Gastroesophageal sphincter (tissue), 4 donors: Measurements from ENCODE around the gene PODNL1. TPM values are rescaled to one million over a fixed set of nuclear protein-coding genes. Genes with fewer than 3 reads are reported as not detected.

ENCODE experiments used
- ATAC-seq: fragments of 150-250 bp; one replicate; pipeline ENCODE4 v1.9.1; 2016; ENCODE audit warnings: mild to moderate bottlenecking, moderate library complexity
- H3K27ac ChIP-seq, 4 donors: fragments of 200-600 bp; sonication (generic) in 3 of 4; 1 replicate in 3 of 4; 2 replicates in 1 of 4; pipeline ENCODE4 v1.5.1; 2016 to 2019
- H3K27me3 ChIP-seq: fragments of 200-600 bp; sonication (generic); one replicate; pipeline ENCODE4 v1.5.1; 2019
- H3K36me3 ChIP-seq, 2 donors: fragments of 200-600 bp; sonication (generic); one replicate each; pipeline ENCODE4 v1.5.1; 2019; ENCODE audit warnings: control low read depth in 1 of 2
- H3K4me1 ChIP-seq, 3 donors: fragments of 200-600 bp; sonication (generic); 1 replicate in 2 of 3; 2 replicates in 1 of 3; pipeline ENCODE4 v1.5.1; 2016 to 2019; ENCODE audit warnings: control low read depth in 2 of 3
- H3K4me3 ChIP-seq, 2 donors: fragments of 200-600 bp; sonication (generic); one replicate each; pipeline ENCODE4 v1.5.1; 2019; ENCODE audit warnings: mild to moderate bottlenecking in 1 of 2, moderate library complexity in 1 of 2
- H3K9me3 ChIP-seq, 3 donors: fragments of 200-600 bp; sonication (generic); one replicate each; pipeline ENCODE4 v1.5.1; 2017 to 2019; ENCODE audit warnings: control low read depth in 2 of 3
- CTCF ChIP-seq, 4 experiments: fragments of 200-600 bp in 2 of 4; fragments of 450-650 bp in 2 of 4; sonication (generic) in 1 of 4; IDR thresholded peaks; one replicate each; pipeline ENCODE4 v1.5.1; 2017 to 2019; ENCODE audit warnings: antibody characterized with exemption in 4 of 4, mild to moderate bottlenecking in 2 of 4, moderate library complexity in 2 of 4
- EP300 ChIP-seq: sonication (generic); formaldehyde crosslinking; IDR thresholded peaks from one replicate; pipeline ENCODE4 v1.6.1; 2017; ENCODE audit warnings: antibody characterized with exemption, mild to moderate bottlenecking
- POLR2A ChIP-seq, 2 donors: fragments of 450-650 bp; IDR thresholded peaks; one replicate each; pipeline ENCODE4 v1.6.1; 2017; ENCODE audit warnings: antibody characterized with exemption in 2 of 2, mild to moderate bottlenecking in 2 of 2, moderate library complexity in 1 of 2
- POLR2AphosphoS5 ChIP-seq: sonication (generic); formaldehyde crosslinking; IDR thresholded peaks from one replicate; pipeline ENCODE4 v1.6.1; 2017; ENCODE audit warnings: antibody characterized with exemption
- WGBS, 2 donors: methylation state at CpG; one replicate each; pipeline ENCODE4 v1.1.5; 2018; ENCODE audit warnings: low coverage in 1 of 2; 5-methylcytosine and 5-hydroxymethylcytosine counted together
- total RNA-seq, 4 donors: library from RNA; depleted of rRNA; stranded (reverse); fragments of >200 nt; gene quantifications; one replicate each; pipeline ENCODE4 v1.1.0, GENCODE V29; 2016

PODNL1 gene
- total RNA-seq, 4 donors from 2014 or later, result 0.62 to 0.67 TPM; not detected in 2

GRCh38 chr19:13946414-13946813 is 8.2 kb upstream of the PODNL1 start:
- H3K4me1 ChIP-seq, result peaks cover 0 to 2% (median 0%) of the 10 kb centered on the region in 3 donors
- no peak for ATAC-seq
- no peaks in the 10 kb centered on the region for H3K27me3 ChIP-seq
- 85% methylated on average over 4 of the region's 4 CpGs for WGBS, 2 donors
- H3K9me3 ChIP-seq, result no peaks in the 10 kb centered on the region
- no peak overlapping the region for H3K4me3 ChIP-seq
- H3K27ac ChIP-seq, result no peak overlapping the region
- H3K36me3 ChIP-seq, result no peaks in the 10 kb centered on the region
- TF ChIP-seq EP300, result no peak
- TF ChIP-seq CTCF (IDR thresholded peaks at IDR 0.05), result no peak

- Histone ChIP-seq H3K4me3 (no peak overlapping the region), H3K4me1 (peaks cover 0 to 12% (median 0%) of the 10 kb centered on the region in 3 donors), H3K27me3 (peaks cover 18% of the 10 kb centered on the region), H3K36me3 (no peaks in the 10 kb centered on the region), H3K27ac (no peak overlapping the region), H3K9me3 (no peaks in the 10 kb centered on the region)
- 75 to 80% methylated on average over 1 of the region's 1 CpG for WGBS, 2 donors
- TF ChIP-seq EP300, result no peak
- TF ChIP-seq POLR2A (IDR thresholded peaks at IDR 0.05), result no peak
- TF ChIP-seq CTCF (IDR thresholded peaks at IDR 0.05), result no peak
- no peak for TF ChIP-seq POLR2AphosphoS5
- no peak for ATAC-seq
These were observed 3.9 kb upstream of the PODNL1 start for GRCh38 chr19:13942023-13942684.

- Histone ChIP-seq H3K9me3 (no peaks in the 10 kb centered on the region), H3K27me3 (peaks cover 58% of the 10 kb centered on the region), H3K4me3 (peak overlapping the region in 1 of 2 donors; percentile 25), H3K27ac (no peak overlapping the region), H3K4me1 (peaks cover 0 to 12% (median 0%) of the 10 kb centered on the region in 3 donors), H3K36me3 (no peaks in the 10 kb centered on the region)
- TF ChIP-seq POLR2A (IDR thresholded peaks at IDR 0.05) (no peak), CTCF (IDR thresholded peaks at IDR 0.05) (no peak), EP300 (no peak), POLR2AphosphoS5 (no peak)
- 19% methylated on average over 5 of the region's 29 CpGs; no CpG with 5 or more reads in 1 of the 2 donors for WGBS, 2 donors
- no peak for ATAC-seq
These were observed 527 bp downstream of the PODNL1 start for GRCh38 chr19:13937479-13938300.

- 54 to 80% methylated on average over 1 to 3 of the region's 22 CpGs for WGBS, 2 donors
- ATAC-seq, result no peak
- no peak overlapping the region for H3K27ac ChIP-seq
- H3K36me3 ChIP-seq, result peaks cover 0 to 9% of the 10 kb centered on the region in 2 donors
- no peaks in the 10 kb centered on the region for H3K9me3 ChIP-seq
- no peak overlapping the region for H3K4me3 ChIP-seq
- H3K27me3 ChIP-seq, result peaks cover 62% of the 10 kb centered on the region
- no peak for TF ChIP-seq POLR2A (IDR thresholded peaks at IDR 0.05)
- no peak for TF ChIP-seq CTCF (IDR thresholded peaks at IDR 0.05)
- TF ChIP-seq EP300, result no peak
- TF ChIP-seq POLR2AphosphoS5, result no peak
- H3K4me1 ChIP-seq, result peaks cover 0 to 12% (median 0%) of the 10 kb centered on the region in 3 donors
These were observed 2.3 kb downstream of the PODNL1 start for GRCh38 chr19:13935765-13936510.
